HG03095 (cell line): ENCODE results near the gene DAGLB.

Experiments used
- ATAC-seq: cut with Tn5 transposase; IDR thresholded peaks from one replicate; pipeline ENCODE4 v1.9.1; 2021; ENCODE audit warnings: moderate library complexity; ENCODE audit not compliant: unreplicated experiment

DAGLB gene, protein sequence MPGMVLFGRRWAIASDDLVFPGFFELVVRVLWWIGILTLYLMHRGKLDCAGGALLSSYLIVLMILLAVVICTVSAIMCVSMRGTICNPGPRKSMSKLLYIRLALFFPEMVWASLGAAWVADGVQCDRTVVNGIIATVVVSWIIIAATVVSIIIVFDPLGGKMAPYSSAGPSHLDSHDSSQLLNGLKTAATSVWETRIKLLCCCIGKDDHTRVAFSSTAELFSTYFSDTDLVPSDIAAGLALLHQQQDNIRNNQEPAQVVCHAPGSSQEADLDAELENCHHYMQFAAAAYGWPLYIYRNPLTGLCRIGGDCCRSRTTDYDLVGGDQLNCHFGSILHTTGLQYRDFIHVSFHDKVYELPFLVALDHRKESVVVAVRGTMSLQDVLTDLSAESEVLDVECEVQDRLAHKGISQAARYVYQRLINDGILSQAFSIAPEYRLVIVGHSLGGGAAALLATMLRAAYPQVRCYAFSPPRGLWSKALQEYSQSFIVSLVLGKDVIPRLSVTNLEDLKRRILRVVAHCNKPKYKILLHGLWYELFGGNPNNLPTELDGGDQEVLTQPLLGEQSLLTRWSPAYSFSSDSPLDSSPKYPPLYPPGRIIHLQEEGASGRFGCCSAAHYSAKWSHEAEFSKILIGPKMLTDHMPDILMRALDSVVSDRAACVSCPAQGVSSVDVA

GRCh38 chr7:6447581-6448199 is at the start of gene DAGLB:
Gene DAGLB, minus strand, starts transcription at chr7:6447954. Its CDS starts 112 bp downstream, at chr7:6447842.
- ATAC-seq: peak; percentile 80

DNA sequence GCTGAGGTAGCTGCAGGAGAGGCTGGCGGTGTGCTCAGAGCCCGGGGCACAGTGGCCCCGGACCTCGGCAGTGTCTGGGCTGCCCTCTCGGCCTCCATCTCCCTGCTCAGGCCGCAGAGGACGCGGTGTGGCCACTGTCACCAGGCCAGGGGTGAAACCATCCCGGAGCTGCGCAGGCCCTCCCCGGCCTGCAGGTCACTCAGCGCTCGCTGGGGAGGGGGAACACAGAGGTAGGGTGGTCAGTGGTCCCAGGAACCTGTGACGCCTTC is 49.8 kb upstream of the DAGLB start:
- no peak for ATAC-seq

DNA sequence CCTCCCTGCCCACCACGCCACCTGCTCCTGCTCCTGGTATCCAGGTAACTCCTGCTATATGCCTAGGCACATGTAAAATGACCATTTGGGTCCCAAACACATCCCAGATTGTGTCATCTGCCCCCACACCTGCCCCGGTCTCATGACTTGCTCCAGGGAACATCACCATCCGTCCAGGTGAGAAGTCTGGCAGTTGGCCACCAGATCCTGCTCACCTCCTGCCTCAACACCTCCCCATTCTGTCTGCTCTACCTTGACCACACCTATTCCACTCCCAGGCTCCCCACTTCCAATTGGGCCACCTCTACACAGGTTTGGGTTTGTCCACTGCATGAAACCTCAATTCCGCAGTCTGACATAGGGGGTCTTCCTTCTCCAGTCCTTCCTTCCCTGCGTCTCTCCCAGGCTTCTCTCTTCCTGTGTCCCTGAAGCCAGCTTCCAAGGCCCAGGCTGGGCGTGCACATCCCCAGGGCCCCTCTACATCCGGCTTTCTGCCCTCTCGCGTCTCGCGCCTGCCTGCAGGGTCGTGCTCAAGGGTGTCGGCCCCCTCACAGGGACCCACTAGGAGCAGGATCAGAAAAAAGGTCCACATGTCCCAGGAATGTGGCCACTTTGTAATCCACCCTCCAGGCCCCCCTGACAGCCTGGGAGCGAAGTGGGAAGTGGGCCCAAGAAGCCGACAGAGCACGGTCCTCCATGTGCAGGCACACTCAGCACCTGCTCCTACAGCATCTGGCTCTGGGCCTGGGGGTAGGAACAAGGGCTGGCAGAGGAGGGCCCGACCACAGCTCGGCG is 49.3 kb upstream of the DAGLB start:
- no peak for ATAC-seq

- ATAC-seq: no peak
These were observed 48.0 kb upstream of the DAGLB start for GRCh38 chr7:6495597-6496262.

DNA sequence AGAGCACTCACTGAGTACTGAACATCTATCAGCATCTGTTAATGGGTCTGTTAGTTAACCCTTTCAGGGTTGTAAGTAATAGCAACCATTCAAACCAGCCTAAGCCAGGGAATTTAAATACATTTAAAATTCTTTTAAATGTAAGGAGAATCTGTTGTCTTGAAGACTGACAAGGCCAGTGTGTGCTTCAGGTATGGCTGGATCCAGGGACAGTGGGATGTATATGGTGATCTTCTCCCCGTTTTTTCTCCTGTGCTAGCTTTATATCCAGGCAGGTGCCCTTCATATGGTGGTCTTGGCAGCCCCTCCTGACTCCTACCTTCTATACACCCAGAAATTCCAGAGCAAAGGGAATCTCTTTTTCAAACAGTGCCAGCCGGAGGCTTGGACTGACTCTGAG is 46.6 kb upstream of the DAGLB start:
- no peak for ATAC-seq

GRCh38 chr7:6491194-6491593 is 43.4 kb upstream of the DAGLB start:
- ATAC-seq: no peak

- ATAC-seq: no peak
These were observed 41.9 kb upstream of the DAGLB start for GRCh38 chr7:6489612-6490011.

- no peak for ATAC-seq
These were observed 39.4 kb upstream of the DAGLB start for GRCh38 chr7:6487184-6487545.

DNA sequence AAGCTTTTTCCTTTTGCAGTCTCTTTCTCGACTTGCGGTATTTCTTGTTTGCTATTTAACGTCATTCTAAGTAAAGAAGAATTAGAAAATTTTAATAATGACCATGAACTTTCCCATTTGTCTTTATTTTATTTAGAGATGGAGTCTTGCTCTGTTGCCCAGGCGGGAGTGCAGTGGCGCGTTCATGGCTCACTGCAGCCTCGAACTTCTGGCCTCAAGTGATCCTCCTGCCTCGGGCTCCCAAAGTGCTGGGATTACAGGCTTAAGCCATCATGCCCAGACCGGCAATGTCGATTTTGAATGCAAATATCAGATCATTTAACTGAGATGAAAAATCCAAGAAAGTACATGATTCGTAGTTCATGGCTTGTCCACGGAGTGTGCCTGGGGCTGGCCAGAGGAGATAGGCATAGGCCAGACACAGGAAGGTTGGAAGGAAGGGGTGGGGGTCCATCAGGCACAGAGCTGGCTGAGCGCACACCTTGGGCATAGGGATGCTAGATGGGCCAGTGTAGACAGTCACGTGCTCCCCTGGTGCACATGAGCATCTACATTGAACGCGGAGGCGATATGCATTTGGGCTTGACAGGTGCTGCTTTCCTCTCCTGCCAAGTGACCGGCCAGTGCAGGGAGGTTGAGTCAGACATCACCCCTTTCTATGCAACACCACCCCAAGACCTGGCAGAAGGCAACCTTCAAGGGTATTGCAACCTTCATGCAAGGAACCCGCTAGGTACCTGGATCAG is 38.9 kb upstream of the DAGLB start:
- ATAC-seq: no peak

- no peak for ATAC-seq
These were observed 35.0 kb upstream of the DAGLB start for GRCh38 chr7:6482743-6483119.

- no peak for ATAC-seq
These were observed 34.6 kb upstream of the DAGLB start for GRCh38 chr7:6482307-6482706.

GRCh38 chr7:6481445-6481844 is 33.7 kb upstream of the DAGLB start:
- ATAC-seq: no peak

DNA sequence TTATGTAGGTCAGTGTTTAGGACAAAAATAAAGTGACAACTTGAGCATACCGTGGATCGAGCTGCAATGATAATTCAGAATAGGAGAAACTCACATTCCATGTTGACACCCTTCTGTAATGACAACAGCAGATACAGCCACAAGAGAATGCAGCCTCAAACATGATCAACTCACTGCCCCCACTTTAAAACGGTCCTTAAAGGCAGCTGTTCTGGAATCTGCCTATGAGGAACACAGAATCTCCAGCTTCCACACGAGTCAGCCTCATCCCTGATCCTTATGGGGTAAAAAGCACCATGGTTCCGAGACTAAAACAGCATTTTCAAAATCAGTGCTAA is 32.5 kb upstream of the DAGLB start:
- no peak for ATAC-seq

DNA sequence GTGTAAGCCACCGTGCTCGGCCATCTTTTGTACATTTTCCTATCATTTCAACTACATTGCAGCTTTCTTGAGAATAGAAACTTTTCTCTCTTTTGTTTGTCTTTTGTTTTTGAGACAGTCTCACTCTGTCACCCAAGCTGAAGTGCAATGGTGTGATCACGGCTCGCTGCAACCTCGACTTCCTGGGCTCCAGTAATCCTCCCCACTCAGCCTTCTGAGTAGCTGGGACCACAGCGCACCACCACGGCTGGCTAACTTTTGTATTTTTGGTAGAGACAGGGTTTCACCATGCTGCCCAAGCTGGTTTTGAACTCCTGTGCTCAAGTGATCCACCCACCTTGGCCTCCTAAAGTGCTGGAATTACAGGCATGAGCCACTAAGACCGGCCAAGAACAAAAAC is 31.3 kb upstream of the DAGLB start:
- ATAC-seq: no peak

DNA sequence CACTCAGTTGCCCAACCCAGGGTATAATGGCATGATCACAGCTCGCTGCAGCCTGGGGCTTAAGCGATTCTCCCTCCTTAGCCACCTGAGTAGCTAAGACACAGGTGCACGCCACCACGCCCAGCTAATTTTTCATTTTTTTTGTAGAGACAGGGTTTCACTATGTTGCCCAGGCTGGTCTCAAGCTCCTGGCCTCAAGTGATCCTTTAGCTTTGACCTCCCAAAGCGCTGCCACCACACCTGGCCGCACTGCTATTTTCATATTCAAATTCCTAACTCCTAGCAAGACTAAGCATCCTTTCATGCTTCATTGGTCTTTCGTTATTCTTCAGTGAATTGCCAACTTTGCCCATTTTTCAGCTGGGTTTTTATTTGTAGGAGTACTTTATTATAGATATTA is 30.4 kb upstream of the DAGLB start:
- no peak for ATAC-seq

DNA sequence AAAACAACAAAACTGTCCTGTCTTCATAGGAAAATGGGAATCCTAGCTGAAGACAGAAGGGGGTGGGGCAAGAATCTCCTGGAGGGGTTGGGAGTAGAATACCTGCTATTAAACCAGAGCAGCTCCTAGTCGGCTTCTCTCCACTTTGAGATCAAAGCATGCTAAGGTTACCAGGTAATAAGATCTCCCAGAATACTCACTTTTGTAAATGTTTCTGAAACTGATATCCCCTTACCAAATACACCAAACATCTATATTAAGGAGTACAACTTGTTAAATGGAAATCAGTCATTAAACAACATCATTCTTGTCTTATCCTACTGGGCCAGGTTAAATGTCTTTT is 29.5 kb upstream of the DAGLB start:
- no peak for ATAC-seq

- no peak for ATAC-seq
These were observed 29.0 kb upstream of the DAGLB start for GRCh38 chr7:6476596-6477317.

- ATAC-seq: no peak
These were observed 27.9 kb upstream of the DAGLB start for GRCh38 chr7:6475433-6476186.

GRCh38 chr7:6465862-6466261 is 18.1 kb upstream of the DAGLB start:
- ATAC-seq: no peak
